HAP-1 (cell line): ENCODE data around the gene TMED3.
A peak's percentile ranks its signal among the peaks of the same experiment; 100 is the strongest.

ENCODE experiments used
- DNase-seq, 2 experiments: peaks; one replicate each; pipeline ENCODE4 v3.0.0-alpha.2; 2016 to 2020; ENCODE audit warnings: low spot score in 2 of 2
- H3K27me3 ChIP-seq: fragments of 250-450 bp; sonication (Bioruptor Pico); 2 replicates; pipeline ENCODE4 v1.5.1; 2020; ENCODE audit warnings: low read depth, mild to moderate bottlenecking, moderate library complexity
- H3K36me3 ChIP-seq: fragments of 250-450 bp; sonication (Bioruptor Pico); replicated peaks from 2 replicates; pipeline ENCODE4 v1.5.1; 2020; ENCODE audit warnings: mild to moderate bottlenecking
- H3K4me1 ChIP-seq: fragments of 250-450 bp; sonication (Bioruptor Pico); 2 replicates; pipeline ENCODE4 v1.5.1; 2020; ENCODE audit warnings: mild to moderate bottlenecking
- H3K4me3 ChIP-seq: fragments of 250-450 bp; sonication (Bioruptor Pico); 2 replicates; pipeline ENCODE4 v1.5.1; 2020; ENCODE audit warnings: mild to moderate bottlenecking, moderate library complexity
- H3K9me3 ChIP-seq: fragments of 250-450 bp; sonication (Bioruptor Pico); 2 replicates; pipeline ENCODE4 v1.5.1; 2020; ENCODE audit warnings: mild to moderate bottlenecking, moderate library complexity
- in situ Hi-C: fragments of 300-500 bp; cut with MboI; formaldehyde crosslinking; loops from 3 replicates; pipeline ENCODE4 v1.14.3; 2020; ENCODE audit warnings: low sequenced_read_pairs, inconsistent platforms, mixed read lengths

TMED3 gene

DNA sequence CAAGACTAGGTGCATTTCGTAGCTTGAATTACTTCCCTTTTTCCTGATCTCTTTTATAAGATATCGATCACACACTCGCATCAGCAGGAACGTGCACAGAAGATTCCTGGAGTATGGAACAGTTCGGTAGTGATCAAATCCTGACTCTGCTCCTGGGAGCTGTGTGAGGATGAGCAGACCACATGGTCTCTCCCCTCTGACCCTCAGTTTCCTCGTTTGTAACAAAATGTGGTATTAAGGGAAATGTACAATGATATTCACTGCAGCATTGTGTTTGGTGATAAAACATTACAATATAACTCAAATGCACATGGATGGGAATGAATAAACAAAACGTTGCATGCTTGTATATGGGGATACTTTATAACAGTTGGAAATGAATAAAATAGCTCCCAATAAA lies 26.7 kb downstream of the TMED3 start:
- in situ Hi-C loops = loop anchor here (25.0 kb wide), 2 partner anchors 650 to 825 kb away; partner anchors contain the start of gene FAH
- DNase-seq = no peak
- Histone ChIP-seq H3K9me3 (no peaks in the 10 kb centered on the region), H3K4me1 (no peaks in the 10 kb centered on the region), H3K36me3 (no peaks in the 10 kb centered on the region), H3K27me3 (no peaks in the 10 kb centered on the region), H3K4me3 (no peak overlapping the region)

DNA sequence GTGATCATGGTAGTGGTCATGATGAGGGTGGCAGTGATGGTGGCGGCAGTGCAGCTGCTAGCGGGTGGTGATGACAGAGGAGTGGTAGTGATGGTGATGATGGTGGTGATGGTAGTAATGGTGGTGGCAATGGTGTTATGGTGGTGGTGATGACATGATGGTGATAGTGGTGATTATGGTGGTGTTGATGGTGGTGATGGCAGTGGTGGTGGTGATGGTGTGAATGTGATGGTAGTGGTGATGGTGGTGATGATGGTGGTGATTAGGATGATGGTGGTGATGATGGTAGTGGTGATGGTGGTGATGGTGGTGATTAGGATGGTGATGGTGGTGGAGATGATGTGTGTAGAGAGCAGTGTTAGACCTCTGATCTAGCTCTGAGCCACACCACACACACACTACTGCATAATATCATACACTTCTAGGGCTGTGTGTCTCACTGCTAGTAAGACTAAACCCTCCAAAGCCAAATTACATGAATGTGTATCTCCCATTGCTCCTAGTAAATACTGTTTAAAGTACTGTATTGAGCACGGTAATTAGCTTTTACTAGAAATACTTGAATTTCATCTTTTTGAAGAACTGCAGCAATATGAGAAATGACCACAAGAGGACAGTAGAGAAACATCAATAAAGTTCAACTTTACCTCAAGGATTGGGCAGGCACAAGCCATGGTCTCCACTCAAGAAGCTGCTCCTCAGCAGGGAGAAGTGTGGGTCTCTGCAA lies 28.8 kb downstream of the TMED3 start:
- H3K4me1 ChIP-seq = no peaks in the 10 kb centered on the region
- no peaks in the 10 kb centered on the region for H3K27me3 ChIP-seq
- no peaks in the 10 kb centered on the region for H3K9me3 ChIP-seq
- H3K4me3 ChIP-seq = no peak overlapping the region
- peak; percentile 47 to 75 for DNase-seq
- no peaks in the 10 kb centered on the region for H3K36me3 ChIP-seq
- in situ Hi-C loops = loop anchor here (10.0 to 25.0 kb wide), 3 partner anchors 505 to 823 kb away; partner anchors contain the start of gene FAH

DNA sequence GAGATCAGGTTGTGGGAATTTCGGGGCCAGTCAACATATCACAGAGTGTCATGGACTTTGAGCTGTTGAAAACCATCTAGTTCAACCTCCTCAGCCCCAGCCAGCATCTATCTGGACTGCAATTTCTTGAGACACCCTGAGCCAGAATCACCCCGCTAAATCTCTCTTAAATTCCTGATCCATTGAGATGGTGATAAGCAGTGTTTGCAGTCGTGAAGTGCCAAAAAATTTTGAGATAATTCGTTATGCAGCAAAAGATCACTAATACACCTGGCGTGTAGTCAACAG lies 29.3 kb downstream of the TMED3 start:
- no peaks in the 10 kb centered on the region for H3K36me3 ChIP-seq
- no peaks in the 10 kb centered on the region for H3K4me1 ChIP-seq
- H3K27me3 ChIP-seq = no peaks in the 10 kb centered on the region
- H3K4me3 ChIP-seq = no peak overlapping the region
- no peaks in the 10 kb centered on the region for H3K9me3 ChIP-seq
- DNase-seq = no peak
- in situ Hi-C loops = loop anchor here (10.0 to 25.0 kb wide), 3 partner anchors 505 to 822 kb away; partner anchors contain the start of gene FAH

DNA sequence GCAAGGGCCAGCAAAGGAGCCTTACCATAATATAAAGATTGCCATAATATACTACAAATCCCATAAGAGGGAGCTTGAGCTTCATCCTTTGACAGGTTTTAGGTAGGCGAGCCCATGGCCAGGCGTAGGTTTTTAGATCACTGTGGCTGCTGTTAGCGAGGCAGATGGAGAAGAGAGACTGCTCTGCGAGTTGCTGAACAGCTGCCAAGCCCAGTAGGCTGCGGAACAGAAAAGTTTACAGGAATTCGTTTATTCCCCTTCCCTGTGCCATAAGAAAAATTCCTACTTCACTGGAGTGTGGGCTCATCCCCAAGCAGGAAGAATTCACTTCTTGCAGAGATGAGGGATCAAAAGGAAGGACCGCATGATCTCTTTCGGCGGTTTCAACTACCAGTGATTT lies 30.5 kb downstream of the TMED3 start:
- DNase-seq = no peak
- no peaks in the 10 kb centered on the region for H3K9me3 ChIP-seq
- no peaks in the 10 kb centered on the region for H3K36me3 ChIP-seq
- H3K4me3 ChIP-seq = no peak overlapping the region
- in situ Hi-C loops = loop anchor here (10.0 to 25.0 kb wide), 3 partner anchors 503 to 821 kb away; partner anchors contain the start of gene FAH
- H3K27me3 ChIP-seq = no peaks in the 10 kb centered on the region
- H3K4me1 ChIP-seq = no peaks in the 10 kb centered on the region

DNA sequence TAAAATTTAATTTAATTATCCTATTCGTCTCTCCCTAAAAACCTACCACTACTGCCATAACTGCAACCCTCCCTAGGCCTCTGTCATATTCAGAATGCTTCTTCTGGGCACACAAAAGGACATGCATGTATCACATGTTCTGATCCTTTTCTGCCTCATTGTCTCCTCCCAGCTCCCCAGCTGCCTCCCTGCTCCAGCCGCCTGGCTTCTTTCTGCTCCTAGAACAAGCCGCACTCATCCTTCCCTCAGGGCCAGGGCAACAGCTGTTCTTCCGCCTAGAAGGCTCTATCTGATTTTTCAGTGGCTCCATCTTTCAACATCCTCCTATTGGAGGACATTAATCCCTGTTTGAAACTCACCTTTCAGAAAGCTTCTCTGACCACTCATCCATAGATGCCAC lies 38.6 kb downstream of the TMED3 start:
- no peak overlapping the region for H3K4me3 ChIP-seq
- H3K36me3 ChIP-seq = no peaks in the 10 kb centered on the region
- no peaks in the 10 kb centered on the region for H3K27me3 ChIP-seq
- in situ Hi-C loops = loop anchor here (10.0 to 25.0 kb wide), 3 partner anchors 495 to 813 kb away; partner anchors contain the start of gene FAH
- DNase-seq = no peak
- H3K9me3 ChIP-seq = no peaks in the 10 kb centered on the region
- no peaks in the 10 kb centered on the region for H3K4me1 ChIP-seq

DNA sequence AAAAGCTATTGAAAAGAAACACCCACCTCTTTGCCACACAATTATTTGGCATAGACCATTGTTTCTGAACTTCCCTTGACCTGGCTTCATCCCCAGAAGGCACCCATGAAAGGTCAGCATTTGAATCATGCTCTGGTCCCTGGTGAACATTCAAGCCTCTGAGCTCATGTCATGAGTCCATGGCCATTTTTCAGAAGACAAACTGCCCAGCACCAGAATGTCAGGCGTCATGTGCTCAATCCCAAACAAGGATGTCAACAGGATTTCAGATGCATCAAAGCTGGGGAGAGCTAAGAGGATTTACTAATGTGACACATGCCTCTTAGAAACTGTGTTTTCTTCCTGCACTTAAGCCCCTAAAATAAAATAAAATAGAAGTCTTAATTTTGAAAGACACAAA lies 41.3 kb downstream of the TMED3 start:
- Histone ChIP-seq H3K36me3 (no peaks in the 10 kb centered on the region), H3K27me3 (no peaks in the 10 kb centered on the region), H3K4me1 (no peaks in the 10 kb centered on the region), H3K9me3 (no peaks in the 10 kb centered on the region), H3K4me3 (no peak overlapping the region)
- in situ Hi-C loops = no loop called here
- DNase-seq = no peak

DNA sequence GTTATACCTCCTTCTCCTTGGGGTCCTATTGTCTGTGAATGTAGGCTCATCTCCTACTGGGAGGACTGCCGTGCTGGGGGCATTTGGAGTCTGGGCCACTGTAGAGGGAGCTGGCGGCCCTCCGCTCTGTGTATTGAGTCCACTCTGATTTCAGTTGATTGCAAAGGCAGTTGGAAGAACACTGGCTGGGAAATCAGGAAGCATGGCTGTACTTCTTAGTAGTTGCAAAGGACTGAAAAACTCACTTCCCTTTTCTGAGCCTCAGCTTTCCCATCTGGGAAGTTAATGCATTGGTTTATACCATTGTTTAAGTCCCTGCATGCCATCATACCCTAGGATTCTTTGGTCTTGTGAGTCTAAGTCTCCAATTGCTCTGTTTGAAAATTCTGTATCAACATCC lies 46.7 kb downstream of the TMED3 start:
- Histone ChIP-seq H3K4me3 (no peak overlapping the region), H3K27me3 (no peaks in the 10 kb centered on the region), H3K9me3 (no peaks in the 10 kb centered on the region), H3K36me3 (no peaks in the 10 kb centered on the region; the same call in 1 of the 2 replicates), H3K4me1 (no peaks in the 10 kb centered on the region; the same call in 1 of the 2 replicates)
- in situ Hi-C loops = no loop called here
- DNase-seq = no peak

DNA sequence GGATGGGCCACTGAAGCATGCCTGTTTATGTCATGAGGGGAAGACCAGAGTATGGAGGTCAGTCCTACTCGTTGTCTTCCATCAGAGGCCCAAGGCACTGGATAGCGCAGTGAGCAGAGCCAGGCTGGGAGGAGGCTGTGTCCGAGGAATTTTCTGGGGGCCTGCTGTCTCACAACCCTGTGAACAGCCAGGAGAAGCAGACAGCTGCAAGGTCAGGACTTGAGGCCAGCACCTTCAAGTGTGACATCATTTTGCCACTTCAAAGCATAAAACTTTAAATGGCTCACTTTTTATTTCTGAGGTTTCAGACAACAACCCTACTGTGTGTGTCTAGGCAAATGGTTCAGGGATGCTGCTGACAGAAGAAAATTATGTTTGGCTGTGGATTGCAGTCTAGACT lies 47.2 kb downstream of the TMED3 start:
- H3K4me1 ChIP-seq = no peaks in the 10 kb centered on the region; the same call in 1 of the 2 replicates
- in situ Hi-C loops = no loop called here
- H3K36me3 ChIP-seq = no peaks in the 10 kb centered on the region; the same call in 1 of the 2 replicates
- DNase-seq = no peak
- no peaks in the 10 kb centered on the region for H3K9me3 ChIP-seq
- no peaks in the 10 kb centered on the region for H3K27me3 ChIP-seq
- no peak overlapping the region for H3K4me3 ChIP-seq

DNA sequence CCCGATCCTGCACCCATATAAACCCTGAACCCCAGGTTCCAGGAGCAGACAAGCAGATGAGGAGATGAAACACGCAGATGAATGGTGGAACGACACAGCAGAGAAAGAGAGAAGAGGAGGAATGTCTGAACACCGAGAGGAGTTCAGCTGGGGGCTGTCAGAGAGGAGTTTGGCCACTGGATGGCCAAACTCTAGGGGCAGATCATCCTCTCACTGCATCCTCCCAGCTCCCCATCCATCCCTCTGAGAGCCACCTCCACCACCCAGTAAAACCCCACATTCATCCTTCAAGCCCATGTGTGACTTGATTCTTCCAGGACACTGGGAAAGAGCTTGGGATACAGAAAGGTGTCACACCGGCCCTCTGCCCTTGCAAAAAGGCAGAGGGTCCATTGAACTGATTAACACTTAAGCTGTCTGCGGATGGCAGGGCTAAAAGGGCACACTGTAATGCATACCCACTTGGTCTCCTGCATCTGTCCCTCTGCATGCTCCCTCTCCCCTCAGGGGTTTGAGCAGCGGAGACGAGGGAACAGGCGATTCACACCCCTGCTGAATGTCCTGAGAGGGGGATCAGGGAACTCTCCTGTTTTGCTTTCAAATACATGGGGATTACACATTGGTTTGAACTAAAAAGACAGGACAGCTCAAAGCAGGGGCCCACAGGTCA lies 53.8 kb downstream of the TMED3 start:
- no peak overlapping the region for H3K4me3 ChIP-seq
- no peaks in the 10 kb centered on the region for H3K27me3 ChIP-seq
- in situ Hi-C loops = no loop called here
- DNase-seq = no peak
- H3K9me3 ChIP-seq = no peaks in the 10 kb centered on the region
- H3K4me1 ChIP-seq = no peaks in the 10 kb centered on the region; the same call in 1 of the 2 replicates
- no peaks in the 10 kb centered on the region for H3K36me3 ChIP-seq

DNA sequence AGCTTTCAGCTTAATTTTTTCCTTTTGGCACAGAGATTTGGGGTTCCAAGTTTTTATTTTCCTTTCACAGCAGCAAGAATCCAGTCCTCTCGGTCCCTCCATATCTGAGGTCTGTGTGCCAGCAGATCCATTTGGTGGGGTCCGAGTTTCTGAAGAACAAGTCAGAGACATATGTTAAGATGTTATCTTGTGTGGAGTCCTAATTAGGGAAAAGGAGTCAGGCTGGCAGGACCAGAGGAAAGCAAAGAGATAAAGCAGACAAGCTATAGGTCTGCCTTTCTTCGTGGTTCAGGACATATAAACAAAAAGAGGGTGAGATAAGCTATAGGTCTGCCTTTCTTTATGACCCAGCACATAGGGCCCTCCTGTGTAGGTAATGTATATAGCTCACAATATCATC lies 54.9 kb downstream of the TMED3 start:
- no peaks in the 10 kb centered on the region for H3K27me3 ChIP-seq
- DNase-seq = no peak
- no peaks in the 10 kb centered on the region for H3K9me3 ChIP-seq
- no peaks in the 10 kb centered on the region; the same call in 1 of the 2 replicates for H3K4me1 ChIP-seq
- no peaks in the 10 kb centered on the region for H3K36me3 ChIP-seq
- H3K4me3 ChIP-seq = no peak overlapping the region
- in situ Hi-C loops = no loop called here

DNA sequence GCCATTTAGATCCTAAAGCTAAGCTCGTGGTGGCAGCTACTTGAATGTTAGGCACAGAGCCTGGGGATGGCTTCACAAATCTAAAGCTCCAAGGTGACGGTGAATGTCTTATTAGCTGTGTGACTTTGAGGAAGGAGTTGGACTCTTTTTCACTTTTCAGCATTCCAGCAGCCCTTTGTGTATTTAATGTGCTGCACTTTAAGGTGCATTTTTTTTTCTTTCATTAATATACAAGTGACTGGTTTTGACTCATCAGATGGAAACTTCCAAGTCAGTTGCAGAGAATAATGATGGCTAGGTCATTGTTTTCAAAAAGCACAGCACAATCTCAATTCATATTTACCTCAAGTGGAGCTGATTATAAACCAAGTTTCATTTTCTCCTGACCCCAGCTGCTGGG lies 55.8 kb downstream of the TMED3 start:
- no peaks in the 10 kb centered on the region; the same call in 1 of the 2 replicates for H3K4me1 ChIP-seq
- no peak for DNase-seq
- H3K36me3 ChIP-seq = no peaks in the 10 kb centered on the region
- no peaks in the 10 kb centered on the region for H3K27me3 ChIP-seq
- in situ Hi-C loops = no loop called here
- no peak overlapping the region for H3K4me3 ChIP-seq
- H3K9me3 ChIP-seq = no peaks in the 10 kb centered on the region

DNA sequence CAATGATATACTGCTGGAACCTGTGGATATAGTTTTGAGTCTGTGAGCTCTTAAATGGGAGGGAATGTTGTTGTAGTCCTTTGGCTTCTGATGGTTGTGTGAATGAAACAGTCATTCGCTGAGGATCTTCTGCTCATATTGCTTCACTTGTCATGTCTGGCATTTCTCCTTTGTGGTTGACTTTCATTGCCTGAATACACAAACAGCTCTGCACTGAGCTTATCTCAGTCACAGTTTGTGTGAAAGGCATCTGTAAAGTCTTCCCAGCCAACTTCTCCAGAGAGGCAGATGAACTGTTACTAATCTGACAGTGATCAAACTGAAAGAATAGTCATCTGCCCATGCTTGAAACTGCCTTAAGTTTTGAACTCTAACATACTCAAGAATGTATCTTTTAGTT lies 59.8 kb downstream of the TMED3 start:
- H3K9me3 ChIP-seq = no peaks in the 10 kb centered on the region
- in situ Hi-C loops = no loop called here
- H3K4me3 ChIP-seq = no peak overlapping the region
- DNase-seq = no peak
- H3K4me1 ChIP-seq = no peaks in the 10 kb centered on the region
- H3K36me3 ChIP-seq = no peaks in the 10 kb centered on the region
- H3K27me3 ChIP-seq = no peaks in the 10 kb centered on the region

DNA sequence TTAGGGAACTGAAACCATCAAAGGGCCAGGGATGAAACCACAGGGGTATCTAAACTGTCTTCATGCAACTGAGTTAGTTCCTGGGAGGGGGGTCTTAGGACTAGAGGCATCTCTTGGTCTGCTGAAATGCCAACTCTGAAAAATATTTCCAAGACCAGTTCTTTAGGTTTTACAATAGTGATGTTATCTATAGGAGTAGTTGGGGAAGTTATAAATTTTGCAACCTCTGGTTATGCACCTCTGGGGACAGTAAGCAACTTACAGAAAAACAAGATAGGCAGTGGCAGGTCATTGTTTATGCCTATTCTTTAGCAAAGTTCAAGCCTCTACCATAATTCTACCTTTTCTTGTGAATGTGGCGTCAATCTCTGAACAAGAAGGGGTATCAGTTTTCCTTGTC lies 60.7 kb downstream of the TMED3 start:
- H3K36me3 ChIP-seq = no peaks in the 10 kb centered on the region
- peaks cover 4% of the 10 kb centered on the region for H3K4me1 ChIP-seq
- no peaks in the 10 kb centered on the region for H3K27me3 ChIP-seq
- in situ Hi-C loops = no loop called here
- H3K9me3 ChIP-seq = no peaks in the 10 kb centered on the region
- no peak overlapping the region for H3K4me3 ChIP-seq
- DNase-seq = no peak

DNA sequence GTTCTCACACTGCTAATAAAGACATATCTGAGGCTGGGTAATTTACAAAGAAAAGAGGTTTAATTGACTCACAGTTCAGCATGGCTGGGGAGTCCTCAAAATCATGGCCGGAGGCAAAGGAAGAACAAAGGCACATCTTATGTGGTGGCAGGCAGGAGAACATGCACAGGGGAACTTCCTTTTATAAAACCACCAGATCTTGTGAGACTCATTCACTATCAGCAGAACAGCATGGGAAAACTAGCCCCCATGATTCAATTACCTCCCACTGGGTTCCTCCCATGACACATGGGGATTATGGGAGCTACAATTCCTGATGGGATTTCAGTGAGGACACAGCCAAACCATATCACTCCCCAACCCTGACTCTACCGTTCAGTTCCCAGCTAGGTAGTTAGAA lies 61.5 kb downstream of the TMED3 start:
- no peak for DNase-seq
- Histone ChIP-seq H3K9me3 (no peaks in the 10 kb centered on the region), H3K36me3 (no peaks in the 10 kb centered on the region), H3K4me3 (no peak overlapping the region), H3K27me3 (no peaks in the 10 kb centered on the region), H3K4me1 (peaks cover 7% of the 10 kb centered on the region)
- in situ Hi-C loops = no loop called here
